HL-60/S4 treated with retinoic acid at 250 ng/mL for 4 days and 3 days (cell line): ENCODE measurements around the gene CCDC85A.

ENCODE experiments used
- in situ Hi-C: fragments of 300-500 bp; cut with MboI; formaldehyde crosslinking; loops from 2 replicates; pipeline ENCODE4 v1.7.0; 2022; ENCODE audit warnings: low sequenced_read_pairs

The CCDC85A gene

GRCh38 chr2:56234241-56234640 lies 50.5 kb downstream of the CCDC85A start:
- in situ Hi-C loops = no loop called here

DNA sequence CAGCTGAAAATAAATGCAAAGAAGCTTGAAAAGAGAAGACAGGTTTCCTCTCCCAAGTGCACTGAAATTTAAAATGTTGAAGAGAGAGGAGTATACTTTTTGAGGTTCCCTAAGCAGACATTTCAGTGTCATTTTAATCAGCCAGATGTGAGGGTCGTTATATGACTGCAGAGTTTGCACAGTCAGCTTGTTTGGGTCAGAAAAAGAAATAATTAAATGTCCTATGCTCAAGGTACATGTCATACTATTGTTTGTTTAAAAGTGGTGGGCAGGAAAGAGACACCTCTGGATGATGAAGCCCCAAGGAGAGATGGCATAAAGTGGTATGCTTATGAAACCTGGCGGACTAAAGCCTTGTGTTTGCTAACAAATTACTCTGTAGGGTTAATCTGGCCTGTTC lies 55.2 kb downstream of the CCDC85A start:
- in situ Hi-C loops = no loop called here

DNA sequence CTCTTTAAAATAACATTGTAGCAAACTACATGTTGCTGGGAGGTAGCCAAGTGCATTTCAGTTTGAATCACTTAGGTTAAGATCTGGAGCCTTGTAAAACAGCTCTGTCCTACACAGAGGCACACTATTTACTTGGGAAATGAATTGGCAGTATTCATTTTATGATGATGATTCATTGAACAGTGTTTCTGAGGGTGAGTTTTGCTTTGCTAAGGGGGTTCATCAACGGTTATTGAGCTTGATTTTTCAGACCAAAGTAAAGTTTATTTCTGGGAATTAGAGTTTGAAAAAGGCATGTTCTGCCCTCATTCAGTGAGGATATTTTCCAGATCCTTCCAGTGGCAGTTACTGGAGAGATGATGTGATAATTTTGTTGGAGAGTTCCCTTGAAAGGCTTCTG lies 55.6 kb downstream of the CCDC85A start:
- in situ Hi-C loops = no loop called here

- in situ Hi-C loops = no loop called here
These were observed 56.4 kb downstream of the CCDC85A start for GRCh38 chr2:56240210-56240609.

- in situ Hi-C loops = no loop called here
These were observed 60.7 kb downstream of the CCDC85A start for GRCh38 chr2:56244506-56244905.

GRCh38 chr2:56244911-56245530 lies 61.2 kb downstream of the CCDC85A start:
- in situ Hi-C loops = no loop called here

DNA sequence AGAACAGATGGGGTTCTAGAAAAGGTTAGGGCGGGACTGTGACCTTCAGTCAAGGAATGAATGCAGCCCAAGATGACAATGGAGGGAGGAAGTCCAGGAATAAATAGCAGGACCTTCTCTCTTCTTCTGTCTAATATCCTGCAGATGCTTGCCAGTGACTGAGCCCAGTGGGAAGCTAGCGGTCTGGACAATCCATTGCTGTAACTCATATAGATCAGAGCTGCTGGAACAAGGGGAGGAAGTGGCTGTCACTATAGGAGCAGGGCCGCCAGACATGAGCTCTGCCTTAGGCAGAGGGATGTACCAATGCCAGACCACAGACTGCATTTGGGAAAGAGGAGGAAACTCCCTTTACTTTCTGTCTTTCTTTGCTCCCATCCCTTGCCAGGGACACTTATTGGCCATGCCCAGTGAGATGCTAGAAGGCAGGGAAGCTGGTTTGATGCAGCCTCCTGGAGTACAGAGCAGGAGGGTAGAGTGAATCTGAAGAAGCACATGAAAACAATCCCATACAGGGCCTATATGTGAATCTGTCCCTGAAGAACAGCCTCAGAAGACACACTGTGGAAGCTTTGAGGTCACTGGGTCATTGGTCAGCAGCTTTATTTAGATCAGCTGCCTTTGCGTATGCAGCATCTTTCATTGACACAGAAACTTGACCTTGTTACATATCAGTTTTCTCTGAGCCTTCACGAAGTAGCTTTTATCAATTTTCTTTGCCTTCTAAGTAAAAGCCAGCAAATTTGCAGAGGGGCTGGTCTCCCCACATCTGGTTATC lies 65.4 kb downstream of the CCDC85A start:
- in situ Hi-C loops = no loop called here

DNA sequence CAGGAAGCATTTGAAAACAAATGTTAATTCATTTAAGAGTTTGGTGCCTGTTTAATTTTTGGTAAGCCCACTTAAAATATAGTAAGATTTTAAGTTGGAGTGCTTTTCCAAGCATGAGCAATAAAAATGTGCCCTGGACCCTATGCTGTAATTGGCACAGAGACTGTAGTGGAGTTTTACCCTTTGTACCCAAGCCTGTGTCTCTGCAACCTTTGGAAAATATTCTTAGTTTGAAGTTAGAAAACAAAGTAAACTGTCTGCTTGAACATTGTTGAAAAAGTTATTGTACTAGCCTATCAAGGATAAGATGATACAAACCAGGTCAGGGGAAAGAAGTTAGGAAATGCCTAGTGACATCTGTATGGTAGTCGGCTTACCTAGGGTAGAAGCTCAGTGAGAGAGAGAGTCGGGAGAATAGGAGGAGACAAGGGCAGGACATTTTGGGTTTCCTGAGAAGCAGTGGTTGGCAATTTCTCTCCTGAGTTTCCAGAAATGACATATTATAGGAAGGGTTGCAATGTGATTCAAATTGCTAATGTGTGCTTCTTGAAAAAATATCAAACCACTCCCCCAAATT lies 66.5 kb downstream of the CCDC85A start:
- in situ Hi-C loops = no loop called here

DNA sequence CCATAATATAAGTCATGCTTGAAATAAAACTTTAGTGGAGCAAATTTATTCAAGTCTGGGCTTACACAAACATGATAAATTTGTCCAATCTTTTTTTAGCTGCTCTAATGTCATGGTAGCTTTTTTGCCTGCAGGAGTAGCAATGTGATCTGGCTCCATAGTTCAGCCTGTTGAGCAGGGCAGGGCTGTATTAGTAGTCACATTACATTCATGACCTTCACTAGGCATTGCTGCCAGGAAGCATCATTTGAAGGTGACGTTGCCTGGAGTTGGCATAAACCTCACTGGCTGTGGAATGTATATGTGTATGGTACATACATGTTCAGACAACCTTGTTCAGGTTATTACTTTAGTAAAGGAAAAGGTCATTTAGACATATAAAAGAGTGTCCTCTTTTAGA lies 76.6 kb downstream of the CCDC85A start:
- in situ Hi-C loops = no loop called here

- in situ Hi-C loops = no loop called here
These were observed 78.5 kb downstream of the CCDC85A start for GRCh38 chr2:56262241-56262640.

DNA sequence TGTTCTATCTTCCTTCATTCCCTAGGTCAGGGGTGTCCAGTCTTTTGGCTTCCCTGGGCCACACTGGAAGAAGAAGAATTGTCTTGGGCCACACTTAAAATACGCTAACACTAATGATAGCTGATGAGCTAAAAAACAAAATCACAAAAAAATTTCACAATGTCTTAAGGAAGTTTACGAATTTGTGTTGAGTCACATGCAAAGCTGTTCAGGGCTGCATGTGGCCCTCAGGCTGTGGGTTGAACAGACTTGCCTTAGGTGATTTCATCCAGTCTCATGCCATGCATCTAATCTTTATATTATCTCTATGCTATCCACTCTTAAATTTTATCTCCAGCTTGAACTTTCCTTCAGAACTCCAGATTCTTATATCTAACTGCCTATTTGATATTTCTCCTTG lies 80.1 kb downstream of the CCDC85A start:
- in situ Hi-C loops = no loop called here

- in situ Hi-C loops = no loop called here
These were observed 83.1 kb downstream of the CCDC85A start for GRCh38 chr2:56266761-56267414.

- in situ Hi-C loops = no loop called here
These were observed 83.6 kb downstream of the CCDC85A start for GRCh38 chr2:56267415-56267788.

- in situ Hi-C loops = no loop called here
These were observed 85.1 kb downstream of the CCDC85A start for GRCh38 chr2:56268856-56269255.

DNA sequence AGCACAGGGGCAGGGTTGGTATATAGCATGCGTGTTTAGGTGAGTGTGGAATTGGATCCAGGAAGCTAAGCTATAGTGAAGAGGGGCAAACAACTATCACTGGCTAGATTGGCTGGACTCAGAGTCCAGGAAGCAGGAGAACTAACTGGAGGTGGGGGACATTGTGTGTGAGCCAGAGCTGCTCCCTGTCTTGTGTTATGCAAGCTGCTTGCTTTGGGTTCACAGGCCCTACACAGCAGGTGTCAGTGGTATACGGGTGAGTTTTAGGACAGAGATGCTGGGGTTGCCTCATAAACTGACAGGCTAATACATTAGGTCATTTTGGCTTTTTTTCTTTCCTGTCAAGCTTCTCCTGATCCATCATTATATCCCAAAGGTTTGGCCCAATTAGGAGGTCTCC lies 87.5 kb downstream of the CCDC85A start:
- in situ Hi-C loops = no loop called here

GRCh38 chr2:56285224-56285623 lies 101.4 kb downstream of the CCDC85A start:
- in situ Hi-C loops = no loop called here

DNA sequence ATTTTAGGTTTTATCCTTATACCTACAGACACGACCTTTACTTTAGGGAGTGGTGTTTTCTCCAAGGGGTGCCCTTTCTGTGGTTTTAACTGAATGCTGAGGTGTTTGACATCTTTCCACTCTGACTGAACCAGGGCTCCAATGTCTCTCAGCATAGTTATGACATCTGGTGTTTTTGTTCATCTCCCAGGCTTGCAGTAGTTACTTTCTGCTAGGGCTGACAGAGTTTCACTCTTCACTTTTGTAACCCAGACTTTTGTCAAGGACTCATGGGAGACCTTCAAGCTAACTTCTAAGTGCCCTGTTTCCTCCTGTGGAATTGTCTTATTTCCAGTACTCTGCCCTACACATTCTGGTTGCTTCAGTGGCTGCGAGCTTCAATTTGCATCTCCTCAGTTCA lies 103.1 kb downstream of the CCDC85A start:
- in situ Hi-C loops = no loop called here

DNA sequence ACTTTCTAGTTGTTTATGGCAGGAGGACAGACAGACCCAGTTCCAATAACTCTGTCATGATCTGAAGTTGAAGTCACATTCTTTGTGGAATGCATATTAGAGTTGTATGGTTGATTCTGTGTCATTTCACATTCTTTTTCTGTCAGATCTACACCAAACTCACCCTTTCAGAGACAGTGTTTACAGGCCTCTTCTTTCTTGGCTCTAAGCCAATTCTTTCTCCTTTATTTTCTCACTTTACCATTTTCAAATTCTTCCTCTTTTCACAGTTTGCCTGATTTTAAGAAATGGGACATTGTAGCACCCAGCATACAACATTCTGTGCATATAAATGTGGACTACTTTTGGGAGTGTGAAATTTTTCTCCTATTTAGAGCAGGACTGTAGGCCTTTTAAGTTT lies 103.7 kb downstream of the CCDC85A start:
- in situ Hi-C loops = no loop called here

DNA sequence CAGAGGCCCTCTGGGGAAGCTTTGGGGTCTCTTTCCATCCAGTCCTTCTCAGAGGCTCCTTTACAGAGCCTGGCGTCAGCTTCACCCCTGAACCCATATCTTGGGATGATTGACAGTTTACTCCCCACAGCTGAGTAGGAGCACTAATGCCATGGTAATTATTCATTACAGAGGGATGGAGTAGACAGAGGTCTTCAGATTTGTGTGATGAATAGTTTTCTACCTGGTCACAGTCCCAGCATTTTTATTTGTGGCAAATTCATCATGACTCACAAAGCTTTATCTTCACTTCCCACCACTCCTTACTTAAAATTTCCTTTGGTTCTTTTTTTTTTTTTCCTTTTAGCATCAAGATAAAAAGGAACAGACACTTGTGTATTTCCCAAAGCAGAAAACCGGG lies 104.2 kb downstream of the CCDC85A start:
- in situ Hi-C loops = no loop called here

- in situ Hi-C loops = no loop called here
These were observed 105.2 kb downstream of the CCDC85A start for GRCh38 chr2:56288838-56289580.

DNA sequence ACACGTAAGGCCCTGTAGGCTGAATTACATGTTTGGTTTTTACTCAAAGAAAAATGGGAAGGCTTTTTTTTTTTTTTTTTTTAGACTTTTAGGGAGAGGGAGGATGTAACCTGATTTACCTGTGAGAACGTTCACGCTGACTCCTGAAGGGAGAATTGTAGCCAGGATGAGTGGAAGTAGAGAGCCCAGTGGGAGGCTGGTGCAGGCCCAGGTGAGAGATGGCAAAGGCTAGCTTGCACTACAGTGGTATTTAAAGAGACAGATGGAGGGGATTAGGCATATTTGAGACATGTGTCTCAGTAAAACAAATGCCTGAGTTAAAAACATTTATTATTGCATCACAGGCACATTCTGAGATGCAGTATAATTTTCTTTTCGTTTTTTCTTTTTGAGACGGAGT lies 107.9 kb downstream of the CCDC85A start:
- in situ Hi-C loops = no loop called here
